GM18520 (cell line): ENCODE measurements around the gene SAXO1.
"Not testable (repeated sequence)": the region's sequence is repeated elsewhere in the genome, so short reads cannot be mapped to it uniquely, and the experiment has no call there.

ENCODE experiments used
- ATAC-seq: cut with Tn5 transposase; IDR thresholded peaks from one replicate; pipeline ENCODE4 v1.9.1; 2021; ENCODE audit not compliant: unreplicated experiment

Gene SAXO1, protein sequence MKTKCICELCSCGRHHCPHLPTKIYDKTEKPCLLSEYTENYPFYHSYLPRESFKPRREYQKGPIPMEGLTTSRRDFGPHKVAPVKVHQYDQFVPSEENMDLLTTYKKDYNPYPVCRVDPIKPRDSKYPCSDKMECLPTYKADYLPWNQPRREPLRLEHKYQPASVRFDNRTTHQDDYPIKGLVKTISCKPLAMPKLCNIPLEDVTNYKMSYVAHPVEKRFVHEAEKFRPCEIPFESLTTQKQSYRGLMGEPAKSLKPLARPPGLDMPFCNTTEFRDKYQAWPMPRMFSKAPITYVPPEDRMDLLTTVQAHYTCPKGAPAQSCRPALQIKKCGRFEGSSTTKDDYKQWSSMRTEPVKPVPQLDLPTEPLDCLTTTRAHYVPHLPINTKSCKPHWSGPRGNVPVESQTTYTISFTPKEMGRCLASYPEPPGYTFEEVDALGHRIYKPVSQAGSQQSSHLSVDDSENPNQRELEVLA

DNA sequence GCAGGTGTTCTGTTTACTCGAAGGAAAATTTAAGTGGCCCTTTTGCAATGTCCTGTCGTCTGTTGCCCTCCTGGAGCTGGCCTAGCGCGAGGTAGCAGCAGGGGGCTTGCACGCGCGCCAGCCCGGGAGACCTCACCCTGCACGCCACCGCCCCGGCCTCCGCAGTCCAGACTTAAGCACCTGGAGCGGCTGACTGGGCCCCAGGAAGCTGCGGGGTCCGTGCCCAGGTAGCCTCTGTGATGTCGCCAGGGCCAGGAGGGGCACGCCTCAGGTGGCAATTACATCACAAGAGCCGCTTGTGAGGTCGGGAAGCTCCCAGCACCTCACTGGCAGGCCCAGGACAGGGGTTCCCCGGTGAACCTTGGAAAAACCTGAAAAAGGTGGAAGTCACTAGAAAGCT lies at the start of gene SAXO1:
SAXO1 (minus strand) TSS at position 195 of the 400 bp plus-strand sequence. CDS start 301 bp downstream, outside the sequence.
- no peak for ATAC-seq

DNA sequence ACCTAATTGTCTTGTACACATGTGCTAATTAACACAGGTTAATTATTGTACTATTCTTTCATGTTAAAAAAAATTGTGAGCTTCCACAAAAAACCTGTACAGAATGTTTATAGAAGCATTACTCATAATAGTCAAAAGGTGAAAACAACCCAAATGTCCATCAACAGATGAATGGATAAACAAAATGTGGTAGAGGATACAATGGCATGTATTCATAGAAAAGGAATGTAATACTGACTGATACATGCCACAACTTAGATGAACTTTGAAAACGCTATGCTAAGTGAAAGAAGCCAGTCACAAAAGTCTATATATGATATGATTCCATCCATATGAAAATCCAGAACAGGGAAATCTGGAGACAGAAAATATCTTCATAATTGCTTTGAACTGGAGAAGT lies 41.8 kb upstream of the SAXO1 start:
- no peak for ATAC-seq

DNA sequence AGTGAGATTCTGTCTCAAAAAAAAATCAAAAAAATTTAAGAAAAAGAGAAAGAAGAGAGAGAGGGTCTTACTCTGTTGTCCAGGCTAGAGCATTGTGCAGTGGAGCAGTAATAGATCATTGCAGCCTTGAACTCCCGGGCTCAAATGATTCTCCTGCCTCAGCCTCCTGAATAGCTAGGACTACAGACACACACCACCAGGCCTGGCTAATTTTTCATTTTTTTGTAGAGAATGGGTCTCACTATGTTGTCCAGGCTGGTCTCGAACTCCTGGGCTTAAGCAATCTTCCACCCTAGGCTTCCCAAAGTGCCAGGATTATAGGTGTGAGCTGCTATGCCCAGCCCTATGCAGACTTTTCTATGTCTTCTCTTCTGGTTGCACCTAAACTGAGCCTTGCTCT lies 41.2 kb upstream of the SAXO1 start:
- no peak for ATAC-seq

DNA sequence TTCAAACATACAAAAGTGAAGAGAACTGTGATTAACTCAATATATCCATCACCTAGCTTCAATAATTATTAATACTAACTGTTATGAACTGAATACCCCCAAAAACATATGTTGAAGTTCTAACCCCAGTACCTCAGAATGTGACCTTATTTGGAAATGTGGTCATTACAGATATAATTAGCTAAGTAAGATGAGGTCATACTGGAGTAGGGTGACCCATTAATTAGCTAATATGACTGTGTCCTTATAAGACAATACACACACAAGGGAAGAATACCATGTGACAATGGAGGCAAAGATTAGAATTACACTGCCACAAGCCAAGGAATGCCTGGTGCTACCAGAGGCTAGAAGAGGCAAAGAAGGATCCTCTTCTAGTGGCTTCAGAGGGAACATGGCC lies 24.0 kb upstream of the SAXO1 start:
- no peak for ATAC-seq

DNA sequence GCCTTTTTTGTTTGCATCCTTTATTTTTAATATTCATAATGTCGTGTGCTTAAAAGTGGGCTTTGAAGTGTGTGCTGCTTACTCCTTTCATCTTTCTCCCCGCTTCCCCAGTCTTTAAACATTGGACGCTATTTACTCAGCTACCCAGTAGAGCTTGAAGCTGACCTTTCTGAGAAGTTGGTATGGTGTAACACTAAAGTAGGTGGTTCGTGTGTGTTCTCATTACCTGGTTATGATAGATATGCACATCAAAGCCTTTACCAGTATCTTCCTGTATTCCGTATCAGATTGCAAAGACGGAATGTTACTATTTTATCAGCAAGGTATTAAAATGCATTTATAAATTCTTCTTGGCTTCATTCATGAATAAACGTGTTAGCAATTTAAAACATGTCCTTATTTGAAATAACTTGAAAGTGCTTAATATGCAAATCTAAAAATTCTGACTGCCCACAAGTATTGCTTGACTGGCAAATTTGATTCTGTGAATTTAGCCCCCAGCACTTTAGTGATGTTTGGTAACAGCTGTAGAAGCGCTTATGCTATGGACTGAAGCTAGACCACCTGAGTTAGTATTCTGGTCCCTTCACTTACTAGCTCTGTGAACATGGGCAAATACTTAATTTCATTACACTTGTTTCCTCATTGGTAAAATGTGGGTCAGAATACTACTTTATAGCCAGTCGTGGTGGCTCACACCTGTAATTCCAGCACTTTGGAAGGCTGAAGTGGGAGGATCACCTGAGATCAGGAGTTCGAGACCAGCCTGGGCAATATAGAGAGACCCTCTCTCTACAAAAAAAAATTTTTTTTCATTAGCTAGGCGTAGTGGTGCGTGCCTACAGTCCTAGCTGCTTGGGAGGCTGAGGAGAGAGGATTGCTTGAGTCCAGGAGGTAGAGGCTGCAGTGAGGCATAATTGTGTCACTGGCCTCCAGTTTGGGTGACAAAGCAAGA lies 17.9 kb upstream of the SAXO1 start:
- no peak for ATAC-seq

DNA sequence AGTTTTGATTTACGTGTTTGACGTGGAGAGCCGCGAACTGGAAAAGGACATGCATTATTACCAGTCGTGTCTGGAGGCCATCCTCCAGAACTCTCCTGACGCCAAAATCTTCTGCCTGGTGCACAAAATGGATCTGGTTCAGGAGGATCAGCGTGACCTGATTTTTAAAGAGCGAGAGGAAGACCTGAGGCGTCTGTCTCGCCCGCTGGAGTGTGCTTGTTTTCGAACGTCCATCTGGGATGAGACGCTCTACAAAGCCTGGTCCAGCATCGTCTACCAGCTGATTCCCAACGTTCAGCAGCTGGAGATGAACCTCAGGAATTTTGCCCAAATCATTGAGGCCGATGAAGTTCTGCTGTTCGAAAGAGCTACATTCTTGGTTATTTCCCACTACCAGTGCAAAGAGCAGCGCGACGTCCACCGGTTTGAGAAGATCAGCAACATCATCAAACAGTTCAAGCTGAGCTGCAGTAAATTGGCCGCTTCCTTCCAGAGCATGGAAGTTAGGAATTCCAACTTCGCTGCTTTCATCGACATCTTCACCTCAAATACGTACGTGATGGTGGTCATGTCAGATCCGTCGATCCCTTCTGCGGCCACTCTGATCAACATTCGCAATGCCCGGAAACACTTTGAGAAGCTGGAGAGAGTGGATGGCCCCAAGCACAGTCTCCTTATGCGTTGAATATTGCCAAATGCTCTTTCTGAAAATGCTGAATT lies 17.1 kb upstream of the SAXO1 start:
- no peak for ATAC-seq

DNA sequence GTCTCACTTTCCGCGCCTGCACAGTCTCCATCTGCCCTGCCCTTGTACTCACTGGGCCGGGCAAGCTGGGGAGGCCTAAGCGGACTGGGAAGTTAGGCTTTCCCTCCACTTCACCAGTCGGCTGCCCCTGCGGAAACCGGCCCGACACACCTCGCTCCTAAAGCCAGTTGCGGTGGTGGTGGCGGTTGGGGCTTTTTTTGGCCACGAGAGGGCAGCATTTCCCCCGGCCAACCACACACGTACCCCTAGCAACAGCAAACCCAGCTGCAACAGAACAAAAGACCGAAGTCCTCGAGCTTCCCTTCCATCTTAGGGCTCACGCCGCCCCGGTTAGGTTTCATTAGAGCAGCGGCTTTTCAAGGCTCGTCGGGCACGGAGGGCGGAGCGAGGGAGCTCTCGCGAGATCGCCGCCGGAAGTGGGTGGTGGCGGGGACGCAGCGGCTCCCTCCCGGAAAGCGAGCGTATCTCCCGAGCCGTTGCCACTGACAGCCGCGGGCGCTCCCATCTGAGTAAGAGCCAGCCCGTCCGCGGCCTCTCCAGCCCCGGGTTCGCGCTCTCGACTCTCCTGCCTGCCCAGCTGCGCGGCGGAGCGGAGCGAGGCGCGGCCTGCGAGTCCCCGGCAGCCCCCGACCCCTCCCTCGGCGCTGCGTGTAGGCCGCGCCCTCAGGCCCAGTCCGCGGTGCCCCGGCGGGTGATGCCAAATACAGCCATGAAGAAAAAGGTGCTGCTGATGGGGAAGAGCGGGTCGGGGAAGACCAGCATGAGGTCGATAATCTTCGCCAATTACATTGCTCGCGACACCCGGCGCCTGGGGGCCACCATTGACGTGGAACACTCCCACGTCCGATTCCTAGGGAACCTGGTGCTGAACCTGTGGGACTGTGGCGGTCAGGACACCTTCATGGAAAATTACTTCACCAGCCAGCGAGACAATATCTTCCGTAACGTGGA lies 16.2 kb upstream of the SAXO1 start, which contains the start of gene RRAGA:
RRAGA (plus strand) TSS at position 462 of the 951 bp plus-strand sequence; CDS start at position 695, 233 bp downstream.
- peak; percentile 85 for ATAC-seq

DNA sequence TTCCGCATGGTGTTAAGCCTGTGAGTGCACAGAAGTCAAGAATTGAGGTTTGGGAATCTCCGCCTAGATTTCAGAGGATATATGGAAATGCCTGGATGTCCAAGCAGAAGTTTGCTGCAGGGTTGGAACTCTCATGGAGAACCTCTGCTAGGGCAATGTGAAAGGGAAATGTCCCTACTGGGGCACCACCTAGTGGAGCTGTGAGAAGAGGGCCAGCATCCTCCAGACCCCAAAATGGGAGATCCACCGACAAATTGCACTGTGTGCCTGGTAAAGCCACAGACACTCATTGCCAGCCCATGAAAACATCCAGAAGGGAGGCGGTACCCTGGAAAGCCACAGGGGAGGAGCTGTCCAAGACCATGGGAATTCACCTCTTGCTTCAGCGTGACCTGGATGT lies 3.6 kb upstream of the SAXO1 start:
- no peak for ATAC-seq

DNA sequence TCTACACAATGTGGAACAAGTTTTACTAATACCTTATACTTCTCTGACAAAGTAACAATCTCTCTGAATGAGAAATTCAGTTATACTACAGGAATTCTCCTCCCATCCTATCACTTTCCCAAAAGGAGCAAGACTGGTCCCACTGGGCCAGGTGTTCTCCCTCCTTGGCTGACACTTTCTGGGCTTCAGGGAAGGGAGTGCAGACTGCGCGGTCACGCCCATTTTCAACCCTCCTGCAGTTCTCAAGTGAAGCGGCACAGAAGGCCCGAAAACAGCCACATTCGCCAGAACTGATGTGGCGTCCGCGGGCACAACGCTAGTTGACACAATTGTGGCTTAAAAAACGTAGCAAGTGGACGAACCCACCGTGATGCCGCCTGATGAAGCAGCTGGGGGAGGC lies 603 bp downstream of the SAXO1 start:
- no peak for ATAC-seq

DNA sequence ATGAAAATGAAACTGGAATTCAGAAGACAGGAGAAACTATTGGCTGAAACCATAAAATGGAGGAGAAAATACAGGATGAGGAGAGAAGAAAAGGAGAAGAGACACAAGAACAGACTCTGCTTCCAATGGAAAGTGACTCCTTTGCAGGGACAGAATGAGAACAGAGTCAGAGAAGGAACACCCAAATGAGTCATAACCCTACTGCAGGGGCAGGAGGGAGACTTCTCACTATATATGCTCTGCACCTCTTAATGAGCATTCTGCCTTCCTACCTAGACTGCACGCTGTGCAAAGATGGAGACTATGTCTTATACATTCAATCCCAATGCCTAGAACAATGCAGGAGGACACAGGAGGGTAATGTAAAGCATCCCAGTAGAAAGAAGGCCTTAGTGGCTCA lies 2.1 kb downstream of the SAXO1 start:
- peak; percentile 85 for ATAC-seq

DNA sequence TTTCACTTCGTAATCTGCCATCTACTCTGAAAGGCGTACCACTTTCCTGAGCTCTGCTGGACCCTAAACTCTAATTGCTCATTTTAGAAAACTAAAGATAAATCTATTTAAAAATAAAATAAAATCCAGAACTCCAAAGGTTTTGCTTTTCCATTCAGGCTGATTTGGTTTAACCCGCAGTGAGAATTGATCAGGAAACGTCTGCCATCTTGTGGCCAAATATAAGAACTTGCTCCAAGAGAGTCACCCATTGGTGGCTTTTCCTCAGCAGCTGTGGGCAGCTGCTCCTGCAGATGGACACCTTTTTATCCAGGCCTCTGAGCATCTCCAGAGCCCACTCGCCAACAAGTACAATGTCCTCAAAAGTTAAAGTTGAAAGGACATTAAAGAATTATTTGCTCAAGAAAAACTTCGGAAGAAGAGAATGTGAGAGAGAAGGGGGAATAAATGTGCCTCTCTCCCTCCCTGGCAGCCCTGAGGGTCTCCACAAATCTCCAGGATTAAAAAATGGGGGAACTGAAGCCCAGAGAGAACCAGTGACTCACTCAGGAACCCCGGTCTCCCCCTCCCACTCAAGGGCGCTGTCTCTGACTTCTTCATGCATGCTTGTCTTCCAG lies 4.1 kb downstream of the SAXO1 start:
- no peak for ATAC-seq

DNA sequence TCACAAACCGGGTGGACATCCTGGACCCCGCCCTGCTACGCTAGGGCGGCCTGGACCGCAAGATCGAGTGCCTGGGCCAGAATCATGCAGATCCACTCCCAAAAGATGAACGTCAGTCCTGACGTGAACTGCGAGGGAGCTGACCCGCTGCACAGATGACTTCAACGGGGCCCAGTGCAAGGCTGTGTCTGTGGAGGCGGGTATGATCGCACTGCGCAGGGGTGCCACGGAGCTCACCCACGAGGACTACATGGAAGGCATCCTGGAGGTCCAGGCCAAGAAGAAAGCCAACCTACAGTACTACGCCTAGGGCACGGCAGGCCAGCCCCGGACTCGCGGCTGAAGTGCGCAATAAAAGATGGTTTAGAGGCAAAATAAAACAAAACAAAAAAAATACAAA lies 5.2 kb downstream of the SAXO1 start:
- ATAC-seq: no peak

DNA sequence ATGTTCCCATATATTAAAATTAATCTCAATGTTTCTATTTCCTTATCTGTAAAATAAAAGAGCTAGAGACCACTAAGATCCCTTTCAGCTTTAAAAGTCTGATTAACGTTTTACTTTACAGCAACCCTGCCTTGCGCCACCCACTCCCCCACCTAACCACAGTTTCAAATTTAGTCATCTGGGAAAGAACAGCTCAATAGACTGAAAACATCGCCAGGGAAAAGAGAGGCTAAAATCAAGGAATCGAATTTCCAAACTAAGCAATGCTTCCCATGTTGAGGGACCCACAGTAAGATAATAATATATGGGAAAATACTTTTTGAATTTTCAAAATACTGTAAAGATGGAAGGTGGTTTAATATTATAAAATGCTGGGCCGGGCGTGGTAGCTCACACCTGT lies 6.6 kb downstream of the SAXO1 start:
- no peak for ATAC-seq

DNA sequence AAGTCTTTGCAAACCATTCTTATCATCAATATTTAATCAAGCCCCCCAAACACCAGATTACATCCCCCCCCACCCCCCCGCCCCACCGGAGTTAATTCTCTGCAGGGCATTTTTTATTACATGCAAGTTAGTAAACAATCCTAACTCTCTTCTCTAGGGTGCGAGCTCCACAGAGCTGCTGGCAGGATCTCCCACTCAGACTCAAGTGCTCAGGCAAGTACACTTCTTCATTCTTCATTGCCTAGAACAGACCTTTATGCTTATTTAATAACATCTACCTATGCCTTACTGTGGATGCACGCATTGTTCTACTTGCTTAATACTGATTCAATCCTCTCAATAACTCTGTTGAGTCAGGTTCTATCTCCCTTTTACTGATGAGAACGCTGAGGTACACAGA lies 9.9 kb downstream of the SAXO1 start:
- no peak for ATAC-seq

DNA sequence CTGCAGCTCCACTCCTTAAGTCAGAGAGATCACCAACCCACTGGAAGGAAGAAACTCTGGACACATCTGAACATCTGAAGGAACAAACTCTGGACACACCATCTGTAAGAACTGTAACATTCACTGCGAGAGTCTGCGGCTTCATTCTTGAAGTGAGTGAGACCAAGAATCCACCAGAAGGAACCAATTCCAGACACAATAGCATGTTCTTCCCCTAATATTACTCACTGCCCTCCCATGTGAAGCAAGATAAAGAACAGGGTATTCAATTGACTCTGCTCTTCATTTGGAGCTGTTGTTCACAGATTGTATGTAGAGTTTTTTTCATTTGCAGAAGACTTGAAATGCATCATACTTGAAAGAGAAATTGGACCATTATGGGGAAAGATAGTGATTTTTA lies 10.8 kb downstream of the SAXO1 start:
- no peak for ATAC-seq

DNA sequence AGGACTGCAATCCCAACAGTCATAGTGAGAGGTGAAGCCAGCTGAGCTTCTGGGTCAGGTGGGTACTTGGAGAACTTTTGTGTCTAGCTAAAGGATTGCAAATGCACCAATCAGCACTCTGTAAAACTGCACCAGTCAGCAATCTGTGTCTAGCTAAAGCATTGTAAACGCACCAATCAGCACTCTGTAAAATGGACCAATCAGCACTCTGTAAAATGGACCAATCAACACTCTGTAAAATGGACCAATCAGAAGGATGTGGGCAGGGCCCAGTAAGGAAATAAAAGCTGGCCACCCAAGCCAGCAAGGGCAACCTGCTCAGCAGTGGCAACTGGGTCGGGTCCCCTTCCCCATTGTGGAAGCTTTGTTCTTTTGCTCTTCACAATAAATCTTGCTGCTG lies 11.4 kb downstream of the SAXO1 start:
- not testable (repeated sequence) for ATAC-seq

DNA sequence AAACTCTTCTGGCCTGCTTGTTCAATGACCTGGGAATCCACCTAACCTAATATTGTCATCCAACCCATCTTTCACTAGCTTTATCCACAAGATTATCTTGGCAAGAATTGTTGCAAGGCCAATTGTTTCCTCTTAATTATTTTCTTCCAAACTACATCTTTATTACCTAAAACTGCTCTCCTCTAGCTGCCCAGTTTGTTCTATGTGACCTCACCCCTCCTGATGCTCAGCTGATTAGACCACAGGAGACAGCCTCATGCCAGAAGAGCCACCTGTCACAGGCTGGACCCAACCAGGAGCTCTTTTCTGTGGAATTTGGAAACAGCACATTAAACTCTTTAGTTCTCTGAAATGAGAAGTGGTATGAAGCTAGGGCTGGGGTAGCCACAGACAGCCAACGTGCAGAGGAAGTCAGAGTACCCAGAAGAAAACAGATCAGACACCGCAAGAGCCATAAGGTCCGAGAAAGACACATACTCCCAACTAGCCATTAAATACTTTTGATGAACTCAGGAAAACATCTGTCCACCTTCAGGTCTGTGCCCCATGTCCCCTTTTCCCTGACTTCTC lies 12.0 kb downstream of the SAXO1 start:
- no peak for ATAC-seq

DNA sequence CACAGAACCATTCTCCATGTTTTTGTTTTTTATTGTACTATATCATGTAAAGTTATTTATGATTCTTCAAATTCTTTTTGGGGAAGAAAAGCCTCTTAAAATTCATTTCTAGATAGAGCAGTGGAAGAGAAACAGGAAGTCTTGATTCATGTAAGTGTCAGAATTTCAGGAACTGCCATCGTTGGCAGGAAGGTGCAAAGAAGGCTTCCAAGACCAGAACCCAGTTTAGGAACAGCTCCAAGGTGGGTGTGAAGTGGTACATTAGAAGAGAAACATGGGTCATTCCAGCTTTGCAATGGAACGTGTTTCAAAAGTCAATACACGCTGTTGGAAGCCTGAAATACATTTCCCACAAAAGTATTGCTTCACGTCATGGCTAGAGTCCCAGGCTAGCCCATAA lies 14.8 kb downstream of the SAXO1 start:
- no peak for ATAC-seq

DNA sequence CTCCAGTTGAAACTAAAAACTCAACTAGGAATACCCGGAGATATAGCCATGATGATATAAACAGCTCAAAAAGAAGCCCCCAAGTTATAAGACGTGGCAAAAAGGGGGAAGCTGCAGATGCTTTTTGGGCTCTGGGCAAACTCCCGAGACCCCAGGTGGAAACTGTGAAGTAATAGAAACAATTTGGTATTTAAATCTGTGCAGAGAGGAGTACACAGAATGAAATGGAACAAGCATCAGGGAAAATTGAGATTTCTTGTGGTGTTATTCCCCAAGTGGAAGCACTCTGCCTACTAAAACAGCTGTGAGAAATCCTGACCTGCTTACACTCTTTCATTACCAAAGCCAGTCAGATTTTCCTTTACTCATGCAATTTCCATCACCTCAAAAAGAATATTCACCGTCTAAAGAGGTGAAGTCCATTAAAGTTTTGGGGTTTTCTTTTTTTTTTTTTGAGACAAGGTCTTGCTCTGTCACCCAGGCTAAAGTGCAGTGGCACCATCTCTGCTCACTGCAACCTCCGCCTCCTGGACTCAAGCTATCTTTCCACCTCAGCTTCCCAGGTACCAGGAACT lies 23.5 kb downstream of the SAXO1 start:
- no peak for ATAC-seq
